Esophagus squamous epithelium (tissue), 4 donors: ENCODE data around the gene PIAS2.

Experiments
- POLR2A ChIP-seq, 4 donors: fragments of 450-650 bp; IDR thresholded peaks; one replicate each; pipeline ENCODE4 v1.6.1; 2017; ENCODE audit warnings: antibody characterized with exemption in 4 of 4, mild to moderate bottlenecking in 4 of 4, moderate library complexity in 3 of 4
- TF ChIP-seq, protein P1 (sequence below), 6 experiments: fragments of 450-650 bp in 4 of 6; fragments of 200-600 bp in 2 of 6; sonication (generic) in 2 of 6; IDR thresholded peaks; one replicate each; pipeline ENCODE4 v1.5.1; 2016 to 2019; ENCODE audit warnings: antibody characterized with exemption in 6 of 6, mild to moderate bottlenecking in 4 of 6, moderate library complexity in 4 of 6

- TF ChIP-seq, protein P1, sequence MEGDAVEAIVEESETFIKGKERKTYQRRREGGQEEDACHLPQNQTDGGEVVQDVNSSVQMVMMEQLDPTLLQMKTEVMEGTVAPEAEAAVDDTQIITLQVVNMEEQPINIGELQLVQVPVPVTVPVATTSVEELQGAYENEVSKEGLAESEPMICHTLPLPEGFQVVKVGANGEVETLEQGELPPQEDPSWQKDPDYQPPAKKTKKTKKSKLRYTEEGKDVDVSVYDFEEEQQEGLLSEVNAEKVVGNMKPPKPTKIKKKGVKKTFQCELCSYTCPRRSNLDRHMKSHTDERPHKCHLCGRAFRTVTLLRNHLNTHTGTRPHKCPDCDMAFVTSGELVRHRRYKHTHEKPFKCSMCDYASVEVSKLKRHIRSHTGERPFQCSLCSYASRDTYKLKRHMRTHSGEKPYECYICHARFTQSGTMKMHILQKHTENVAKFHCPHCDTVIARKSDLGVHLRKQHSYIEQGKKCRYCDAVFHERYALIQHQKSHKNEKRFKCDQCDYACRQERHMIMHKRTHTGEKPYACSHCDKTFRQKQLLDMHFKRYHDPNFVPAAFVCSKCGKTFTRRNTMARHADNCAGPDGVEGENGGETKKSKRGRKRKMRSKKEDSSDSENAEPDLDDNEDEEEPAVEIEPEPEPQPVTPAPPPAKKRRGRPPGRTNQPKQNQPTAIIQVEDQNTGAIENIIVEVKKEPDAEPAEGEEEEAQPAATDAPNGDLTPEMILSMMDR (IDR thresholded peaks at IDR 0.05) = no peak
- no peak for TF ChIP-seq POLR2A (IDR thresholded peaks at IDR 0.05)
These were observed 96.4 kb downstream of the PIAS2 start for GRCh38 chr18:46820863-46821262.
